Fibroblast of skin of left quadriceps (primary cell): ENCODE data around the gene IGFBP3.
"Not testable (repeated sequence)": the region's sequence is repeated elsewhere in the genome, so short reads cannot be mapped to it uniquely, and the experiment has no call there.

ENCODE experiments used
- DNase-seq, 2 experiments: peaks; one replicate each; pipeline ENCODE4 v3.0.0-alpha.2; 2013; ENCODE audit warnings: low read depth in 2 of 2

The IGFBP3 gene, protein sequence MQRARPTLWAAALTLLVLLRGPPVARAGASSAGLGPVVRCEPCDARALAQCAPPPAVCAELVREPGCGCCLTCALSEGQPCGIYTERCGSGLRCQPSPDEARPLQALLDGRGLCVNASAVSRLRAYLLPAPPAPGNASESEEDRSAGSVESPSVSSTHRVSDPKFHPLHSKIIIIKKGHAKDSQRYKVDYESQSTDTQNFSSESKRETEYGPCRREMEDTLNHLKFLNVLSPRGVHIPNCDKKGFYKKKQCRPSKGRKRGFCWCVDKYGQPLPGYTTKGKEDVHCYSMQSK

DNA sequence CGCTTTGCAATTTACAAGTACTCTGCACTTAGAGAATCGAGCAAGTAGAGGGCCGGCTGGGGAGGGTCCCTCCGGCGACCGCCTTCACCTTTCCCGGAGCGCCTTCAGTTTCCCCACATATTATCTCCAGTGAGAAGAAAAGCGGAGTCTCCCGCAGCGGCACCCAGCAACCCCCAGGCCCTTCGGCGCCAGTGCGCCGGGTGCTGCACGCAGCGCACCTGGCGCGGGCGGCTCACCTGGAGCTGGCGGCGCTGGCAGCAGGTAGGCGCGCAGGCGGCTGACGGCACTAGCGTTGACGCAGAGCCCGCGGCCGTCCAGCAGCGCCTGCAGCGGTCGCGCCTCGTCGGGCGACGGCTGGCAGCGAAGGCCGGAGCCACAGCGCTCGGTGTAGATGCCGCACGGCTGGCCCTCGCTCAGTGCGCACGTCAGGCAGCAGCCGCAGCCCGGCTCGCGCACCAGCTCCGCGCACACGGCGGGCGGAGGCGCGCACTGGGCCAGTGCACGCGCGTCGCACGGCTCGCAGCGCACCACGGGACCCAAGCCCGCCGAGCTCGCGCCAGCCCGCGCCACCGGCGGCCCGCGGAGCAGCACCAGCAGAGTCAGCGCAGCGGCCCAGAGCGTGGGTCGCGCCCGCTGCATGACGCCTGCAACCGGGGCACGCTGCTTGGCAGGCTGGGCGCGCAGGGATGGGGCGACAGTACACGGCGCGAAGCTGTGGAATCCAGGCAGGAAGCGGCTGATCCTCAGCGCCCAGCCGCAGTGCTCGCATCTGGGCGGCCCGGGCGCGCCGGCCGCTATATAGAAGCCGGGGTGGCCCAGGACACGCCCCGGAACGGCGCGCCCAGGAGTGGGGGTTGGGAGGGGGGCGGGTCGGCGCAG, at the start of gene IGFBP3:
Gene IGFBP3, minus strand, starts transcription at position 771 of the 879 bp plus-strand sequence. Its CDS starts 132 bp downstream, at position 639.
- peak in 1 of 2 experiments; percentile 33 for DNase-seq

DNA sequence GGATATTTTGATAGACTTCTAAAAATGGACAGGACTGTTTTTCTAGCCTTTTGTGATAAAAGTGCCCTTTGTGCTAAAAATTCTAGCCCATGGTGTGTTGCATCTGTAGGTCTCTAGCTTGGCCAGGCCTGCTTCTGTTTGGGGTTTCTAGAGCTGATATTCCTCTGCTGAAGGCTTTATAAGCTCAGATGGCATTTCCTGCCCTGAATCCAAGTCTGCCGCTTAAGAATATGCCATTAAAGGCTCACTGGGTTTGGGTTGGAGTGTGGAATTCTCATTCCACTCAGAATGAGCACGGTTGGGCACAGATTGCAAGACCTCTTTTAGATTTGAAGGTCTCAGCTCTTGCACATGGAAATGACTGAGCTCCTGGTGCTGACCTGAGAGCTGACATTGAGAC, 49.4 kb upstream of the IGFBP3 start:
- no peak for DNase-seq

DNA sequence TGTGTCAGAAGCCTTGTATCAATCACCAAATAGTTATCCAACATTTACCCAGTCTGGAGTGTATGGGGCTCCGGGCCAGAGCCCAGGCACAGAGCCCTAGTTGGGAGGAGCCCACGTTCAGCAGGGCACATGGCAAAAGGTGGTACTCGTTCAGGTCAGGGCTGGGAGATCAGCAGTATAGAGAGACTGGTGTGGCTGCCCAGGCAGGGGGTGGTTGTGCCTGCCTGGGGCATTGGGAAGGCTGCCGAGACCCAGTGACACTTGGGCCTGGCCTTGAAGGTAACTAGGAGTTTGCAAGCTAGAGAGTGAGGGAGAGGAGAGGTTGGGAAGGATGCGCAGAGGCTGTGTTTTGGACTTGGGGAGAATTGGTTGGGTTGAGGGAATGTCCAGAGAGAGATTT, 48.9 kb upstream of the IGFBP3 start:
- DNase-seq, result no peak

DNA sequence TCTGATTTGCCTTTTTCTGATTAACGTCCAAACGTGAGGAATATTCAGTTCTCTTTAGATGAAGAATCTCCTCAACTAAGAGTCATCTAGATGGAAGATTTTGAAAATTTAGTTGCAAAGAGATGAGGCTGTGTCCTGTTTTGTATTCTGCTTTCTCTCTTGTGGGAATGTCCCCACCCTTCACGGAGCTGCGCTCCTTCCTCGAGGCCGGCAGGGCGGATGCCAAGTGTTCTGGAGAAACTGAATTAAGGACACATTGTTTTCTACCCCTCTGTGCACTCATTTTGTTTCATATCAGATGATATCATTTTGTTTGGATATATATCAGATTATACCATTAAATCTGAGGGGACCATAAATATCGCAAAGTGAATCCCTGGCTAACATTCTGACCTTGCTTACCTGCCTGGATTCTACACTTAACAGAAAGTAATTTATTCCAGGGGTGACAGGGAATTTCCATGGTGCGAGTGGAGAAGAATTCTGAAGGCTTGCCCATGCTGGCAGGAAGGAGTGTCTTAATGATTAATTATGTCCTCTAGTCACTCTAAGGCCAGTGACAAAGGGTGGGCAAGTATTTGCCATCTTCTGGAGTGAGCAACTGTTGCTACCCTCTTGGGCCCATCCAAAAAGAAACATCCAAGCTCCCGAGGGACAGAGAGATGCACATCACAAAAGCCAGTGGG, 47.9 kb upstream of the IGFBP3 start:
- DNase-seq, result no peak

DNA sequence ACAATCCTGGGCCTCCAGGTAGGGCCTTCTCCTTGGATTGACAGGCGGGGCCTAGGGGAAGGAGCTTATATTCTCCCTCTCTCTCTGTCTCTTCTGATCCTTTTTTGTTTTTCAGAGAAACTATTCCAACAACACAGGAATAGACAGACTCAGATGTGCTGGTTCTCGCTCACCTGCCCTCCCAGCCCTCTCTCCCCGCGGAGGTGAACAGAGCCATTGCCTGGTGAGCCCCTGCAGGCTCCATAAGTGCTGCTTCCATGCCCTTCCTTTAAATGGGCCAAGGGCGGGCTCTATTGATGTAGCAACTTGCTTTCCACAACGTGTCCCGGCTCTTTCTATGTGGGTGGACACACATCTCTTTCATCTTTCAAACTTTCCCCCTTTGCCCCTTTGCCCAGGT, 47.2 kb upstream of the IGFBP3 start:
- DNase-seq, result no peak

DNA sequence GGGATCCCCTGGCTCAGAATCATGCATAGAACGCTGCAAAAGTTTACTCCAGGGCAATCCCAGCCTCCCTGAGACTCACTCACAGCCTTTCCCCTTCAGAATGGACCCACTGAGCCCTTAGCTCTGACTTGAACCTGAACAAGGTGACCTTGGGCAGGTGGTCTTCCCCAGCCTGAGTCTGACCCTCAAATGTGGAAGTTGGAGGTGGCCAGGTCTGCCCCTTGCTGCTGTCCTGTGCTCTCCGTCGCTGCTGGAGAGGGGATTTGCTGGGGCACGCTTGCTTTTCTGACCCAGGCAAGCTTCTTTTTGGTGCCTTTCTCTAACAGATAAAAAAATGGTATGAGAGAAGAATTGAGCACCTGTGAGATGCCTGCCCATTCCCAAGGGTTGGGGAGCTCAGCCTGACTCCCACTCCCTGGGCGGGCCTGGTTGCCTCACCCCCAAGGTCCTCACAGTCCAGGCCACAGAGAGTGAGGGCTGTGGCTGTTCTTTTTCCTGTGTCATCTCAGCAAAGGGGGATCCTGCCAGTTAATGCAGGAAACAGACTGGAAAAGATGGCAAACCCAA, 46.6 kb upstream of the IGFBP3 start:
- no peak for DNase-seq

DNA sequence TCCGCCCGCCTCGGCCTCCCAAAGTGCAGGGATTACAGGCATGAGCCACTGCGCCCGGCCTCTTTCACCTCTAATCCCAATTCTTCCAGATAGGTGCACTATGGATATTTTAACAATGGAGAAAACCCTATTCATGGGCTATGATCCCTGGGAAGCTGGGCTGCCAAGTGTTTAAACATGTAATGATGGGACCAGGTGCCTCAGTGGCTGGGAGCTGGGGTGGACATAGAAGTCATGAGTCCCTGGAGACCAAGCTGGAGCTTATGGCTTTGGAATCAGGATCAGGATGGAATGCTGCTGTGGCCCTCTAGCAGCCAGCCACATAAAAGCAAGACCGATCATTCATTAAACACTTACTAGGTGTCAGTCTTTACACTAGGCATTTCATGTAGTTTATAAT, 41.8 kb upstream of the IGFBP3 start:
- no peak for DNase-seq

DNA sequence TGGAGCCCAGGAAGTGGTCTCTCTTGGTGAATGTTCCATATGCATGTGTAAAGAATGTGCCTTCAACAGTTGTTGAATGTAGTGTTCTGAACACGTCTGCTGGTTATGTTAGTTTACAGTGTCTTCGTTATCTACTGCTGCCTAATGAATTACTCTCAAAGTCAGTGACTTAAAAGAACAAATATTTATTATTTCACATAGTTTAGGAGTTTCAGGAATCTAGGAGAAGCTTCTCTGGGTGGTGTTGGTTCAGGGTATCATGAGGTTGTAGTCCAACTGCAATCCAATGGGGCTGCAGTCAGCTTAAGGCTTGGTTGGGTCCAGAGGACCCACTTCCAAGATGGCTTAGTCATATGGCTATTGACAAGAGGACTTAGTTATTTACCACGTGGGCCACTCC, 36.6 kb upstream of the IGFBP3 start:
- DNase-seq, result no peak

DNA sequence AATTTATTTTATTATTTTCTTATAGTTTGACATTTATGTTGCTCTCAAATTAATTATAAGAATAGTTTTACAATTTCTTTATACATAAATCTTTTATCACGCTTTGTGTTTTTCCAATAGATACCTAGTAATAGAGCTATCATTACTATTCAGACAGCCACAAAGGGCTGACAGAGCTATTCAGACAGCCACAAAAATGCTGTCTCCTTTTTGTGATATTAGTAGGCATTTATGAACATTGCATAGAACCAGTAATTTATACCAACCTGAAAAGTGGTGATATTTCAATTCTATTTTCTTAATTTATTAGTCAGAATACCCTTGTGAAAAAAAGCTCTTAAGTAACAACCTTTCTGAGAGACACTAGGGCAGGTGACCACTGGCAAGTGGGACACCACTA, 34.2 kb upstream of the IGFBP3 start:
- no peak for DNase-seq

DNA sequence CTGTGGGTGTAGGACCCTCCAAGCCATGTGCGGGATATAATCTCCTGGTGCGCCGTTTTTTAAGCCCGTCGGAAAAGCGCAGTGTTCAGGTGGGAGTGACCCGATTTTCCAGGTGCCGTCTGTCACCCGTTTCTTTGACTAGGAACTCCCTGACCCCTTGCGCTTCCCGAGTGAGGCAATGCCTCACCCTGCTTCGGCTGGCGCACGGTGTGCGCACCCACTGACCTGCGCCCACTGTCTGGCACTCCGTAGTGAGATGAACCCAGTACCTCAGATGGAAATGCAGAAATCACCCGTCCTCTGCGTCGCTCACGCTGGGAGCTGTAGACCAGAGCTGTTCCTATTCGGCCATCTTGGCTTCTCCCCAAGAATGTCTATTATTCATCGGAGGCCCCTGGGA, 32.0 kb upstream of the IGFBP3 start:
- DNase-seq, result not testable (repeated sequence)

DNA sequence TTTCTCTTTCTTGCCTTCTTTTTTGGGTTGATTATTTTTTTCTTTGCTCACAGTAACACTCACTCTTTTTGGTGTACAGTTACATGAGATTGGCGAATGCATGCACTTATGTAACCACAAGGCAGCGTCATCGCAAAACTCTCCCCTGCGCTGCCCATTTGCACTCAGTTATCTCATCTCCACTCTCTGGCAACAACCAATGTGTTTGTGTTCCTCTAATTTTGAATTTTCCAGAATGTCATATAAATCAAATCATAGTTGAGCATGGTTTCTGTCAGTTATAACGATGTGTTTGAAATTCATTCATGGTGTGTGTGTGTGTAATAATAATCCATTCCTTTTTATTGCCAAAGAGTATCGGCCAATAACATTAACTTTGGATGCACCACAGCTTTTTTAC, 23.0 kb upstream of the IGFBP3 start:
- DNase-seq, result no peak

DNA sequence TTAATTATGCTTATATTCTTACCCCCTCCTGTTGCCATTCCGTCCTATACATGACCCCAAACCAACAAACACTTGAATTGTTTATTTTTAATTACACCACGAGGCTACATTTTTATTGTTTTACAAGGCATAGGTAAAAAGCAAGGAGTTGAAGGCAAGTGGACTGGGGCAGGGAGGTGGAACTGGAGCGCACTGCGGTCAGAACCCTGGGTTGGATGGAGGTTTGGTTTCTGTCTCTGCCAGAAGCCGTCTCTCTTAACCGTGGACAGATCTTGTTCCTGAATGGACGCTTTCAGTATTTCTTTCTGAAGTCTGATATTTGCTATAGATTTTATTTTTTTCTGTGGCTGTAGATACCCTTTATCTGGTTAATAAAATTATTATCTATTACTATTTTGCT, 19.9 kb upstream of the IGFBP3 start:
- DNase-seq, result no peak

DNA sequence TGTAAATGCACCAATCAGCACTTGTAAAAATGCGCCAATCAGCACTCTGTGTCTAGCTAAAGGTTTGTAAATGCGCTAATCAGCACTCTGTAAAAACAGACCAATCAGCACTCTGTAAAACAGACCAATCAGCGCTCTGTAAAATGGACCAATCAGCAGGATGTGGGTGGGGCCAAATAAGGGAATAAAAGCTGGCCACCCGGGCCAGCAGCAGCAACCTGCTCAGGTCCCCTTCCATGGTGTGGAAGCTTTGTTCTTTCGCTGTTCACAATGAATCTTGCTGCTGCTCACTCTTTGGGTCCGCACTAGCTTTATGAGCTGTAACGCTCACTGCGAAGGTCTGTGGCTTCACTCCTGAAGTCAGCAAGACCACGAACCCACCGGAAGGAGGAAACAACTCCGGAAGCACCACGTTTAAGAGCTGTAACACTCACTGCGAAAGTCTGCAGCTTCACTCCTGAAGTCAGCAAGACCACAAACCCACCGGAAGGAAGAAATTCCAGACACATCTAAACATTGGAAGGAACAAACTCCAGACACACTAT, 19.2 kb upstream of the IGFBP3 start:
- not testable (repeated sequence) for DNase-seq

DNA sequence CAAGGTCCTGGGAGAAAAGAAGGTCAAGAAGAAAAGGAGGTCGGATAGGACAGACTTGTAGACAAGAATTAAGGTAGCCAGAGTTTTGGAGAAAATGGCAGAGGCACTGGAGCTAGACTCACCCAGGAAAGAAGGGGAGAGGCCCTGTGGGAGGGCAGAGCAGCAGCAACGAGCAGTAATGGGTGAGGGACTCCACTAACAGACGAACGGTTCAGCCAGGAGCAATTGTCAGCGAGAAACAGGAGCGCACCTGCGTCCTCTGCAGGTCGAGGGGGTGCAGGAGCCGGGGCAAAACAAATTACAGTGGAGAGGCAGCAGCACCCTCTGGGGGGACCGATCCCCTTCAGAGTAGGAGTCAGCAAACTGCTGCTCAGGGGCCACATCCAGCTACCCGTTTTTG, 18.5 kb upstream of the IGFBP3 start:
- DNase-seq, result no peak

DNA sequence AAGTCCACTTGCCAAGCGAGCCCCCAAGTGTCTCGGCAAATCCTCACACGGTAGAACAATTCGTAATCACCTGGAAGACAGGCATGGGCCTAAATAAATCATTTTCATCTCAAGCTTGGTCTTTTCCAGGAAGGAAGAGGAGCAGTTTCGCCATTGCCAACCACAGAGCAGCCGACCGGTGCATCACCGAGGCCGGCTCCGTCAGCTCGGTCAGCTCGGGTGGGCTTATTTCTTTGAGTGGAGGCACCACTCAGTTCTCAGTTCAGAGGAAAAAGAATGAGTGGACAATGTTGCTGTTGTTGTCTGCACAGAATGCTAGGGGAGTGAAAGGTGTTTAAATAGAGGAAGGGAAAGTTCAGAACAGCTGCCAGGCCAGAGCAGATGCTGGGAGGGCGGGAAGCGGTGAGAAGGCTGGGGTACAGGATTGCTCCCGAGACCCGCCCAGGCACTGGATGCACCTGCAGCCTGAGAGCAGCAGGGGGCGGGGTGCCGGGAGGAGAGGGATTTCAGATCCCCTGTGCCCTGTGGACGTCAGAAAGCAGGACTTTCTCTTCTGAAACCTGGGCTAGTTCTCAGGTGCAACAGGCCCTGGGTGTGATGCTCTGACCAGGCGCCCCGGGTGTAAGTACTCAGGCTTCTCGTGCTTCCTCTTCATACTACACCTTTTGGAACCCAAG, 17.7 kb upstream of the IGFBP3 start:
- DNase-seq, result no peak

DNA sequence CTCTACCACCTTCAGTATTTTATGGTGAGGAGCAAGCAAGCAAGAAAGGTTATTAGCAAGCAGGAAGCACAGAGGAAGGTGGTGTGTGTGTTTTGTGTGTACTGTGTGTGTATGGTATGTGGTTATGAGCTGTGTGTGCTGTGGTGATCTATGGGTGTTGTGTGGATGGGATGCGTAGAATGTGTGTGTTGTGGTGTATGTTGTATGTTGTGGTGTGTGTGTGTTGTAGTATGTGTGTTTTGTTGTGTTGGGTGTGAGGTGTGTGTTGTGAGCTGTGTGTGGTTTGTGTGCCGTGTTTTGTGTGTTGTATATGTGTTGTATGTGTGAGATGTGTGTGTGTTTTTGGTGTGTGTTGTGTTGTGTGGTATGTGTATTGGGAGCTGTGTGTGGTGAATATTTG, 16.8 kb upstream of the IGFBP3 start:
- no peak for DNase-seq

DNA sequence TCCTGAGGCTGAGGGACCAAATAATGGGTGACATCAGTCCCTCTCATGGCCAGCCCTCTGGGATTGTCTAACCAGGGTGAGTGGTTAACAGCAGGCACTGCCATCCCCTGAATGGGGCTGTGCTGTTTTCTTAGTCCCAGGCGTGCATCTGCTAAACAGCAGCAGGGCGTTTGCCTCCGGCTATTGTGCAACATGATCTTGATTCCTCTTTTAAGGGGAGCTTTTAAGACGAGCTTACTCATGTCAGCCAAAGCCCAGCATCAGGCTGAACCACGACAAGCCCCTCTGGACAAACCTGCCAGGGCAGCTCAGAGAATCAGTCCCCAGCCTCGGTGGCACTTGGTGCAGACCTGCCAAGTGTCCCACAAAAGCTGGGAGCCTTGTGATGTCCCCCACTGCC, 16.2 kb upstream of the IGFBP3 start:
- DNase-seq, result no peak

DNA sequence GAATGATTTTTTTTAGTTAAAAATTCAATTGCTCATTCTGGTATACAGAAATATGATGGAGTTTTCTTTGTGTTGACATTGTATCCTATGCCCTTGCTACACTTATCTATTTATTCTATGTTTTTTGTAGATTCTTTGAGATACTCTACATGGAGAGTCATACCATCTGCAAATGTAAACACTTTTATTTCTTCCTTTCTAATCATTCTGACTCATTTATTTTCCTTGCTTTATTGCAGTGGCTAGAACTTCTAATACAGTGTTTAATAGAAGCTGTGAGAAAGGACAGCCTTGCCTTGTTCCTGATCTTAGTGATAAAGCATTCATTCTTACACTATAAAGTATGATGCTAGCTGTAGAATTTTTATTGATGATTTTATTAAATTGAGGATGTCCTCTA, 9.9 kb upstream of the IGFBP3 start:
- DNase-seq, result no peak

DNA sequence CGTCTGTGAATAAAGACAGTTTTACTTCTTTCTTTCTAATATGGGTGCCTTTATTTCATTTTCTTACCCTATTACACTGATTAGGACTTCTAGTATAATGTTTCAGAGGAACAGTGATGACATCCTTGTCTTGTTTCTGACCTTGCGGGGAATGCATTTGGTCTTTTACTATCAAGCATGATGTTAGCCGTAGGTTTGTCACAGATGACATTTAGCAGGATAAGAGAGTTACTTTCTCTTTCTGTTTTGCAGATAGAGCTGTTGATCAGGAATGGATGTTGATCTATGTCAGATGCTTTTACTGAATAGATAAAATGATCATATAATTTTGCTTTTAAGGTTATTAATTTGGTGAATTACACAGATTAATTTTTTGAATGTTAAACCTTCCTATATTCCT, 6.6 kb upstream of the IGFBP3 start:
- DNase-seq, result no peak

DNA sequence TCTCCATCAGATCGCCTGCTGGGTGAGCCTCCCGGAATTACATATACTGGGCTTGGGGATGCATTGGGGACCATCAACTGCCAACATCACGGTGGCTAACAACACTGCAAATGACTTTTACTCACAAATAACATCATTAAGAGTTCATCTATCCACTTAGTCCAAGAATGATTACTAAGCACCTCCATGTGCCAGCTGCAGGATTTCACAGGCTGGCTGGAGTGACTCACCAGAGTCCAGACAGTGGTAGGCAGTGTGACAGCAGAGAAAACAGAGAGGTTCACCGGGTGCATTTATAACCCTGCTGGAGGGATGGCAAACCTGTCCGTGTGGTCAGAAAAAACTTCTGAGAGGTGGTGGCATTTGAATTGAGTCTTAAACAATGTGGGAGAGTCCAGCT, 3.2 kb upstream of the IGFBP3 start:
- DNase-seq, result no peak

DNA sequence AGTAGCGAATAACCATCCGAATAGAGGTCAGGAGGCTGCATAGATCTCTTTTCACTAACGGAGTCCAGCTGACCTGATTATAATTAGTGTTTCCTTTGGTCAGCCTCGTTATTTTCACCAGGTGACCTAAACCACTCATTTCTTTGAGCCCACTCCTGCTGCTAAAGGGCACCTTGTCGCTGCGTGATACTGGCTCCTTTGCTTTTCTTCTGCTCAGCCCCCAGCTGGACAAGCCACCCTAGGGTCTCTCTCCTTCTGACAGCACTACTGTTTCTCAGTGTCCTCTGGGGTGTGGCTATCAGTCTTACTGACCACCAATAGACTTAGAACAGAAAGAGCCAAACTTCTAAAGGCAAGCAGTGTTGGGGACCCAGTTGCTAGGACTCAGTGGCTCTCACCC, 2.7 kb upstream of the IGFBP3 start:
- DNase-seq, result no peak
